ENCODE results near the gene DHX16.

GRCh38 chr6:30646450-30647241 is 26.2 kb downstream of the DHX16 start, which contains the start of gene C6orf136:
- TF ChIP-seq EZH2phosphoT487 (IDR thresholded peaks at IDR 0.05; ENCODE audit: borderline replicate concordance, low read depth, low read length): no peak
- no peak for TF ChIP-seq CTCF (conservative IDR thresholded peaks at IDR 0.05; ENCODE audit: low read length)

All from OCI-LY7 (cell line).